ENCODE results near the gene PNO1. TPM values are rescaled to one million over a fixed set of nuclear protein-coding genes. Genes with fewer than 3 reads are reported as not detected.

Gene PNO1
- total and polyA plus RNA-seq, 10 of the 15 experiments (the other 5 are each of a cell fraction or from before 2014, with no cell fraction given), result 9.7 to 60.2 (median 30.3) TPM

DNA sequence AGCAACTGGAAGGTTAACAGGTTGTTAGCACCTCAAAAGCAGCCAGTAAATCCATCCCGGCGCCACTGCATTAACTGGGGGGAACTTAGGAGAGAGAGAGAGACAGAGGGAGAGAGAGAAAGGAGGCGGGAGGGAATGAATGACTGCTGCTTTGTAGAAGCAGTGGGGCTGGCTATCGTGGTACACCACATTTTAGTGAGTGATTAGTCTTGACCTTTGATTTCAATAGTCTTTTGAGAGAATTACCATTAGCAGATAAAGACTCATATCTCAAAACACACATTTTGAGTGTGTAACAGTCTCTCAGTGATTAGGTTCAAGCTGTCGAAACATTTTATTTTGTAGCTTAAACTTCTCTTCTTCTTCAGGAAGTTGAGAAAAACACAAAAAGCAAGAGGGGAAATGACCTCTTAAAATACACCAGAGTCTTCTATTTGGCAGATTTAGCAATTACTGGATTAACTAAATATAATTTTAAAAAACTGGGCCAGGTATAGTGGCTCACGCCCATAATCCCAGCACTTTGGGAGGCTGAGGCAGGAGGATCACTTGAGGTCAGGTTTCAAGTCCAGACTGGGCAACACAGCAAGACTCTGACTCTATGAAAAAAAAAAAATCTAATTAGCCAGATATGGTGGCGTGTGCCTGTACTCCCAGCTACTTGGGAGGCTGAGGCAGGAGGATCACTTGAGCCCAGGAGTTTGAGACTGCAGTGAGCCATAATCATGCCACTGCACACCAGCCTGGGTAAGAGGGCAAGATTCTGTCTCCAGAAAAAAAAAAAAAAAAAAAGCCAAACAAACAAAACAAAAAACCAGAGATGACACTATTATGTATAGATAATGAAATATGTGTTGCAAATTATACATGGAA, 22.0 kb upstream of the PNO1 start:
- no peak overlapping the region for H3K4me2 ChIP-seq (ENCODE audit: control insufficient read depth, insufficient read depth)
- H3K9me3 ChIP-seq (replicated peaks; ENCODE audit: control insufficient read depth, insufficient read depth, low read length), result no peaks in the 10 kb centered on the region
- H4K20me1 ChIP-seq (ENCODE audit: control insufficient read depth, insufficient read depth), result no peaks in the 10 kb centered on the region
- H3K4me3 ChIP-seq, result no peak overlapping the region
- ChIA-PET RAD21 (ENCODE audit: unreplicated experiment) (interaction anchor here (3.0 kb wide), 1 partner anchor 14 kb away, joined by 8 read pairs; no protein-coding TSS in a partner anchor), POLR2A (no interaction called here), CTCF (interaction anchor here (0.7 to 4.3 kb wide), 4 partner anchors 14 to 108 kb away, joined by 3 to 30 read pairs (median 5); no protein-coding TSS in a partner anchor), SMC1A (ENCODE audit: uncharacterized antibody, unreplicated experiment) (interaction anchor here (0.9 to 2.1 kb wide), 3 partner anchors 8 to 156 kb away, joined by 3 to 8 read pairs (median 7); no protein-coding TSS in a partner anchor)
- no peak for DNase-seq (ENCODE audit: low read depth, low spot score)
- H3K36me3 ChIP-seq (ENCODE audit: control insufficient read depth in 2 of 2, insufficient read depth in 2 of 2, low read length in 1 of 2), result peaks cover 0 to 5% of the 10 kb centered on the region in 2 experiments; a peak in 1 of 4 replicates
- no peak for FAIRE-seq
- H3K27me3 ChIP-seq (replicated peaks in 1 of 2; ENCODE audit: control insufficient read depth in 2 of 2, insufficient read depth in 2 of 2, low read length in 1 of 2), result no peaks in the 10 kb centered on the region
- 74% methylated on average over 7 of the region's 7 CpGs for WGBS (ENCODE audit: insufficient coverage, insufficient replicate concordance, low lambda C conversion rate, missing lambda C conversion rate)
- H2AFZ ChIP-seq (ENCODE audit: control insufficient read depth, low read depth, low read length), result no peak overlapping the region
- no peak for ATAC-seq
- H3K9ac ChIP-seq (ENCODE audit: control insufficient read depth, insufficient read depth, low read length), result no peak overlapping the region
- no peaks in the 10 kb centered on the region for H3K4me1 ChIP-seq (ENCODE audit: control insufficient read depth, insufficient read depth, low read length)
- H3K27ac ChIP-seq (ENCODE audit: control insufficient read depth, insufficient read depth), result no peak overlapping the region
- no peaks in the 10 kb centered on the region for H3K79me2 ChIP-seq (ENCODE audit: control insufficient read depth, insufficient read depth, low read length)
- no TSS peak for BruUV-seq (replicated peaks)
- intact Hi-C loops (cut with micrococcal nuclease; ENCODE audit: unreplicated experiment), result no loop called here
- in situ Hi-C loops (cut with MboI), result no loop called here
- TF ChIP-seq CREB1 (IDR thresholded peaks at IDR 0.05; ENCODE audit: low read depth) (no peak), YBX1 (IDR thresholded peaks at IDR 0.05) (no peak), ZNF207 (IDR thresholded peaks at IDR 0.05; ENCODE audit: borderline replicate concordance) (no peak), ZZZ3 (IDR thresholded peaks at IDR 0.05; ENCODE audit: control insufficient read depth, insufficient read length, low read depth) (no peak), BRCA1 (IDR thresholded peaks at IDR 0.05; ENCODE audit: low read depth, low read length) (no peak), KAT2A (conservative IDR thresholded peaks at IDR 0.05; ENCODE audit: control insufficient read depth, low read depth, low read length) (no peak), NFYB (IDR thresholded peaks at IDR 0.05; ENCODE audit: insufficient read depth, low read depth, low read length) (no peak), GATAD2B (conservative IDR thresholded peaks at IDR 0.05; ENCODE audit: low read depth) (no peak), PAX5 (IDR thresholded peaks at IDR 0.05; ENCODE audit: borderline replicate concordance, low read depth, low read length) (no peak), RUNX3 (IDR thresholded peaks at IDR 0.05; ENCODE audit: low read length) (no peak), HCFC1 (IDR thresholded peaks at IDR 0.05; ENCODE audit: low read length) (no peak), POLR2AphosphoS2 (IDR thresholded peaks at IDR 0.05; ENCODE audit: low read depth, low read length) (no peak), NBN (IDR thresholded peaks at IDR 0.05) (no peak), SUPT20H (IDR thresholded peaks at IDR 0.05; ENCODE audit: borderline replicate concordance, control insufficient read depth, low read depth, low read length) (no peak), ZNF217 (IDR thresholded peaks at IDR 0.05) (no peak), SMAD1 (IDR thresholded peaks at IDR 0.05; ENCODE audit: low read depth, partially characterized antibody) (no peak)
- TF ChIP-seq, protein P1, sequence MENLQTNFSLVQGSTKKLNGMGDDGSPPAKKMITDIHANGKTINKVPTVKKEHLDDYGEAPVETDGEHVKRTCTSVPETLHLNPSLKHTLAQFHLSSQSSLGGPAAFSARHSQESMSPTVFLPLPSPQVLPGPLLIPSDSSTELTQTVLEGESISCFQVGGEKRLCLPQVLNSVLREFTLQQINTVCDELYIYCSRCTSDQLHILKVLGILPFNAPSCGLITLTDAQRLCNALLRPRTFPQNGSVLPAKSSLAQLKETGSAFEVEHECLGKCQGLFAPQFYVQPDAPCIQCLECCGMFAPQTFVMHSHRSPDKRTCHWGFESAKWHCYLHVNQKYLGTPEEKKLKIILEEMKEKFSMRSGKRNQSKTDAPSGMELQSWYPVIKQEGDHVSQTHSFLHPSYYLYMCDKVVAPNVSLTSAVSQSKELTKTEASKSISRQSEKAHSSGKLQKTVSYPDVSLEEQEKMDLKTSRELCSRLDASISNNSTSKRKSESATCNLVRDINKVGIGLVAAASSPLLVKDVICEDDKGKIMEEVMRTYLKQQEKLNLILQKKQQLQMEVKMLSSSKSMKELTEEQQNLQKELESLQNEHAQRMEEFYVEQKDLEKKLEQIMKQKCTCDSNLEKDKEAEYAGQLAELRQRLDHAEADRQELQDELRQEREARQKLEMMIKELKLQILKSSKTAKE (IDR thresholded peaks at IDR 0.05; ENCODE audit: low read depth, poor library complexity, severe bottlenecking), result no peak
- TF ChIP-seq, protein P2, sequence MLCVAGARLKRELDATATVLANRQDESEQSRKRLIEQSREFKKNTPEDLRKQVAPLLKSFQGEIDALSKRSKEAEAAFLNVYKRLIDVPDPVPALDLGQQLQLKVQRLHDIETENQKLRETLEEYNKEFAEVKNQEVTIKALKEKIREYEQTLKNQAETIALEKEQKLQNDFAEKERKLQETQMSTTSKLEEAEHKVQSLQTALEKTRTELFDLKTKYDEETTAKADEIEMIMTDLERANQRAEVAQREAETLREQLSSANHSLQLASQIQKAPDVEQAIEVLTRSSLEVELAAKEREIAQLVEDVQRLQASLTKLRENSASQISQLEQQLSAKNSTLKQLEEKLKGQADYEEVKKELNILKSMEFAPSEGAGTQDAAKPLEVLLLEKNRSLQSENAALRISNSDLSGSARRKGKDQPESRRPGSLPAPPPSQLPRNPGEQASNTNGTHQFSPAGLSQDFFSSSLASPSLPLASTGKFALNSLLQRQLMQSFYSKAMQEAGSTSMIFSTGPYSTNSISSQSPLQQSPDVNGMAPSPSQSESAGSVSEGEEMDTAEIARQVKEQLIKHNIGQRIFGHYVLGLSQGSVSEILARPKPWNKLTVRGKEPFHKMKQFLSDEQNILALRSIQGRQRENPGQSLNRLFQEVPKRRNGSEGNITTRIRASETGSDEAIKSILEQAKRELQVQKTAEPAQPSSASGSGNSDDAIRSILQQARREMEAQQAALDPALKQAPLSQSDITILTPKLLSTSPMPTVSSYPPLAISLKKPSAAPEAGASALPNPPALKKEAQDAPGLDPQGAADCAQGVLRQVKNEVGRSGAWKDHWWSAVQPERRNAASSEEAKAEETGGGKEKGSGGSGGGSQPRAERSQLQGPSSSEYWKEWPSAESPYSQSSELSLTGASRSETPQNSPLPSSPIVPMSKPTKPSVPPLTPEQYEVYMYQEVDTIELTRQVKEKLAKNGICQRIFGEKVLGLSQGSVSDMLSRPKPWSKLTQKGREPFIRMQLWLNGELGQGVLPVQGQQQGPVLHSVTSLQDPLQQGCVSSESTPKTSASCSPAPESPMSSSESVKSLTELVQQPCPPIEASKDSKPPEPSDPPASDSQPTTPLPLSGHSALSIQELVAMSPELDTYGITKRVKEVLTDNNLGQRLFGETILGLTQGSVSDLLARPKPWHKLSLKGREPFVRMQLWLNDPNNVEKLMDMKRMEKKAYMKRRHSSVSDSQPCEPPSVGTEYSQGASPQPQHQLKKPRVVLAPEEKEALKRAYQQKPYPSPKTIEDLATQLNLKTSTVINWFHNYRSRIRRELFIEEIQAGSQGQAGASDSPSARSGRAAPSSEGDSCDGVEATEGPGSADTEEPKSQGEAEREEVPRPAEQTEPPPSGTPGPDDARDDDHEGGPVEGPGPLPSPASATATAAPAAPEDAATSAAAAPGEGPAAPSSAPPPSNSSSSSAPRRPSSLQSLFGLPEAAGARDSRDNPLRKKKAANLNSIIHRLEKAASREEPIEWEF (IDR thresholded peaks at IDR 0.05; ENCODE audit: insufficient replicate concordance, low read depth, low read length), result no peak

Data from GM12878 (cell line).